GM21526 (cell line): ENCODE data around the gene PXN.

Experiments used
- ATAC-seq: cut with Tn5 transposase; IDR thresholded peaks from one replicate; pipeline ENCODE4 v1.9.1; 2021; ENCODE audit warnings: moderate library complexity; ENCODE audit not compliant: unreplicated experiment, low FRiP score

The PXN gene

GRCh38 chr12:120181991-120182631, 83.4 kb downstream of the PXN start:
- ATAC-seq, result no peak

- no peak for ATAC-seq
Observed at GRCh38 chr12:120180975-120181374, 84.6 kb downstream of the PXN start.

- ATAC-seq, result no peak
Observed at GRCh38 chr12:120175537-120175936, 90.0 kb downstream of the PXN start.

GRCh38 chr12:120175062-120175461, 90.5 kb downstream of the PXN start:
- ATAC-seq, result no peak

GRCh38 chr12:120172053-120172452, 93.5 kb downstream of the PXN start:
- ATAC-seq, result no peak

GRCh38 chr12:120170631-120171030, 94.9 kb downstream of the PXN start:
- ATAC-seq, result no peak

GRCh38 chr12:120169946-120170345, 95.6 kb downstream of the PXN start:
- ATAC-seq, result no peak

GRCh38 chr12:120168337-120168736, 97.2 kb downstream of the PXN start:
- no peak for ATAC-seq

- no peak for ATAC-seq
Observed at GRCh38 chr12:120167529-120168095, 97.9 kb downstream of the PXN start.

GRCh38 chr12:120164293-120164692, 101.2 kb downstream of the PXN start:
- ATAC-seq, result no peak

GRCh38 chr12:120162763-120163162, 102.8 kb downstream of the PXN start:
- no peak for ATAC-seq

GRCh38 chr12:120161852-120162251, 103.7 kb downstream of the PXN start:
- no peak for ATAC-seq
